Kidney glomerular epithelial cell (primary cell): ENCODE measurements around the gene BHLHA9.
A peak's percentile ranks its signal among the peaks of the same experiment; 100 is the strongest.

ENCODE experiments used
- DNase-seq: peaks from one replicate; lab custom pipeline; 2025; lab: John Stamatoyannopoulos, UW

The BHLHA9 gene

DNA sequence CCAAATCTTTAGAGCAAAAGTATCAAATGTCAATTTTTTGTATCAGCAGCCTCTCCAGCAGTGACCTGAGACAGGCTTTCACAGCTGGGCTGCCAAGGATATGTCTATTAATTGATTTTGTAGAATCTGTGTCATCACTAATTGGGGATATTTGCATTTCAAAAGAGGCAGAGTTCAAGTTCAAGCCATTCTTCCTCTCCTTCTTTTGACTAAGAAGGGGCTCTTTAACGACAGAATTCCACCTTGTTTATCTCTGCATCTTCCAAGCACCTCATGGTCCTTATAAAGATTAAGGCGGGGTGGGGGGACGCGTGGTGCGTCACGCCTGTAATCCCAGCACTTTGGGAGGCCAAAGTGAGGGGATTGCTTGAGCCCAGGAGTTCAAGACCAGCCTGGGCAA is 15.2 kb upstream of the BHLHA9 start:
- DNase-seq: no peak

DNA sequence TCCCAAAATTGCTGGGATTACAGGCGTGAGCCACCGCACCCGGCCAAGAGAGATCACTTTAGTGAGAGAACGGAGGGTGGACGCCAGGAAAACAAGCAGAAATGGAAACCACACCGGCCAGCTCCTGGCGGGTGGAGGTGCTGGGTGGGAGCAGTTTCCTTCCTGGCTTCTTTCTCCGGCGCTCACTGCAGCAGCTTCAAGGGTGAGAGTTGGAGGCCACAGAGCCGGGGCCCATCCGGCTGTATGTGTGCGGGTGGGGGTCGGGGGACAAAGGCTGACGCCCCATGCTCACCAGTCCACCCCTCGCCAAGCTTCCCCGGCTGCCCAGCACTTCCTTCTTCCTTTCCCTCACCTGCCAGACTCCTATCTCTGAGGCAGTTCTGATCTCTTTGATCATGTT is 13.5 kb upstream of the BHLHA9 start:
- DNase-seq: no peak

DNA sequence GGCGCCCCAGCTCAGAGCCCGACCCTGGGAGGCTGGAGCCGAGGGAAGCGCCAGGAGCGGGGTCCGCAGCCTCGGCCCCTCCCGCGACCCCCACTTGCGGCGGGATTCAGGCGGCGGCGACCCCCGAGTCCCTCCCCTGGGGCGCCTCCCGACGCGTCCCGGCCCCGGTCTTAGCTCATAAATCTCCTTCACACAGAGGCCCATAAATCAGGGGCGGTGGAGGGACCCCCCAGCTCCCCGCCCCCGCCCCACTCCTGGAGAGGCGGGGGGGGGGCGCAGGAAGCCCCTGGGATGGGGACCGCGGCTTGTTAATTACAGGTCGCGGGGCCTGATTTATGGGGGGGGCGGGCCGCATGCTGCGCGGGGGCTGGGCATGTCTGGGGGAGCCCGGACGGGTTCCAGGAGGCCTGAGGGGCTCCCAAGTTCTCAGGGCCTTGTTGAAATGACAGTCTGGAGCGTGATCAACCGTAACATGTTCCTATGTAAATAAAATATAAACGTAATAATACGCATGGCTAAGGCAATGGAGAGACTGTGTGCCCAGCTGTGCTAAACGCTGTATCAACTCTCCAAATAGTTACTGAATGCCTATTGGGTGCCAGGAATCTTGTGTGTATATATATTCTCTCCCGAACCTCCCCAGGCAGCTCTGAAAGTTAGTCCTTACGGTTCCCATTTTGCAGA is 10.0 kb upstream of the BHLHA9 start:
- no peak for DNase-seq

DNA sequence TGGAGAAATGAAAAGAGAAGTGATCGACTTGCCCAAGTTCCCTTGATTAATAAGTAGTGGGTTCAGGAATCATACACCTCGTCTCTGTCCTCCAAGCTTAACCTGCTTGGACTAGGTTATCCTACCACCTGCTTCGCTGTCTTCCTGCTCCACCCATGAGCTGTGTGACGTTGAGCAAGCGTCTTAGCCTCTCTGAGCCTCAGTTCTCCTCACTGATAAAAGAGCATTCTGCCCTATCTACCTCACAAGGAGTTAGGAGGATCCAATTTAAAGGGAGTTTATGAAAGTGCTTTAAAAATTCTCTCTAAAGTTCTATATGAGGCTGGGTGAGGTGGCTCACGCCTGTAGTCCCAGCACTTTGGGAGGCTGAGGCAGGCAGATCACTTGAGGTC is 9.5 kb upstream of the BHLHA9 start:
- no peak for DNase-seq

DNA sequence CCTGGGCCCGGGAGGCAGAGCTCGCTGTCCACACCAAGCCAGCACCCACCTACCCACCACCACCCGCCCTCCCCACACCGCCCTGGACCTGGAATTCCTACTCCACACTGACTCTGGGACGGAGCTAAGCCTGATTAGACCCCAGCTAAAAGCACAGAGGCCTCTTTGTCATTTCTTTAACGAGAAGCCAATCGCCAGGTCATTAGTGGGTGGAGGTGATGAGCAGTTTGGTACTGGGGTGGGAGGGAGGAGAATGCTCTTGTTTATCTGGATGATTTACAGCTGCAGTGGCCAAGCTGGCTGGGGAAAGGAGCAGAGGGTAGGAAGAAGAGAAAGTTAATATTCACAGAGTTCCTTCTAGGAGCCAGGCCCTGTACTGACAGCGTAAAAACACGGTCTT is 6.0 kb upstream of the BHLHA9 start:
- no peak for DNase-seq

DNA sequence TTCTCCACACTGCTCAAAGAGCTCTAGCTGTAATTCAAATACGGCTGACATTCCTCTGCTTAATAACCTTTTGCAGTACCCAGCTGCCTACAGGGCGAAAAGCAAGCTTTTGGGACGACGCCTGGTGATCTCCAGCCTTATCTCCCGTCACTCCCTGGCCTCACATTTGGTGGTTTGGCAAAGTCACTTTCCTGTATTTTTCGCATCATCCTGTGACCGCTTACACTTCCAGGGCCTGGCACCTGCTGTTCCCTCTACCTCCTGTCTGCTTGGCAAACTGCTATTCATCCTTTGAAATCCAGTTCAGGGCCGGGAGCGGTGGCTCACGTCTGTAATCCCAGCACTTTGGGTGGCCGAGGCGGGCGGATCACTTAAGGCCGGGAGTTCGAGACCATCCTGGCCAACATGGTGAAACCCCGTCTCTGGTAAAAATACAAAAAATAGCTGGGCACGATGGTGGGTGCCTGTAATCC is 2.7 kb upstream of the BHLHA9 start:
- DNase-seq: no peak

DNA sequence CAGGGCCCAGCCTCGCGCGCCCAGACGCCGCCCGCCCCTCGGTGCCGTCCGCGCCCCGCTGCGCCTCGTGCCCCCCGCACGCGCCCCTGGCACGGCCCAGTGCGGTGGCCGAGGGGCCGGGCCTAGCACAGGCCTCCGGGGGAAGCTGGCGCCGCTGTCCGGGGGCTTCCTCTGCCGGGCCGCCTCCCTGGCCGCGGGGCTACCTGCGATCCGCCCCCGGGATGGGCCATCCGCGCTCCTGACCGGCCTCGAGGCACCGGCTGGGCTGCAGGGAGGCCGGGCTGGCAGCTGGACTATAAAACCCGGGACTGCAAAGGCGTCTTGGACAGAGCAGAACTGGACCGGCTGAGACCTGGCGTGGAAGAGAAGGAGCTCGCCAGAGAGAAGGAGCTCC is 783 bp downstream of the BHLHA9 start:
- no peak for DNase-seq

DNA sequence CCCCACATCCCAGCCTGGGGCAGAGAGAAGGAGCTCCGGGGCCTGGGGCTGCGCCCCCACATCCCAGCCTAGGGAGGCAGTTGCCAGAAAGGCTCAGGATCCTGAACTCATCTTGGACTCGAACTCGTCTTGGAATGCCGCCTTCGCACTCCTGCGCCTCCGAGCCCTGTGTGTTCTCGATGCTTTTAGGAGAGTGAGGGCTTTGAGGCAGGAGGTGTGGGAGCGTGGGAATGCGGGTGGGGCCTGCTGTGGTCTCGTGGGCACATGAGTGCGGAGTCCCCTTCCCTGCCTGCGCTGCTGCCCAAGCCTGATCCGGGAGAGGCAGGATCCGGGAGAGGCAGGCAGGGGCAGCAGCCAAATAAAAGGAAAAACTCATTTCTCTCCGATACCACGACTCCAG is 1.2 kb downstream of the BHLHA9 start:
- DNase-seq: no peak

DNA sequence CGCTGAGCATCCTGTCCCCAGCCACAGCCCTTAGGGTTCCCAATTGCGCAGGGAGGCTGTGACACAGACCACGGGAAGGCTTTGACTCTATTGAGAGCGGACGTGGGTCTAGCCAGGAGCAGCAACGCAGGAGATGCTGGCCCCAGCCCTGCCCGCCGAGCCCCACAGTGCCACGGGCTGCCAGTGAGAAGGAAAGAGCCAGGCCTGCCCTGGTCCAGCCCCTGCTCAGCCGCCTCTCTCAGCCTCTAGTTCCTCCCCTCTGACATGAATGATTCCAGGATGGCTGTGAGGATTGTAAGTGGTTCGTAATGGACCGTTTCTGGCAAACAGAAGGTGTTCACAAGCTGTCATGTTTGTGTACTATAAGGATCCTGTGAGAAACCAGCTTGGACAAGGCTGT is 2.5 kb downstream of the BHLHA9 start:
- DNase-seq: no peak

DNA sequence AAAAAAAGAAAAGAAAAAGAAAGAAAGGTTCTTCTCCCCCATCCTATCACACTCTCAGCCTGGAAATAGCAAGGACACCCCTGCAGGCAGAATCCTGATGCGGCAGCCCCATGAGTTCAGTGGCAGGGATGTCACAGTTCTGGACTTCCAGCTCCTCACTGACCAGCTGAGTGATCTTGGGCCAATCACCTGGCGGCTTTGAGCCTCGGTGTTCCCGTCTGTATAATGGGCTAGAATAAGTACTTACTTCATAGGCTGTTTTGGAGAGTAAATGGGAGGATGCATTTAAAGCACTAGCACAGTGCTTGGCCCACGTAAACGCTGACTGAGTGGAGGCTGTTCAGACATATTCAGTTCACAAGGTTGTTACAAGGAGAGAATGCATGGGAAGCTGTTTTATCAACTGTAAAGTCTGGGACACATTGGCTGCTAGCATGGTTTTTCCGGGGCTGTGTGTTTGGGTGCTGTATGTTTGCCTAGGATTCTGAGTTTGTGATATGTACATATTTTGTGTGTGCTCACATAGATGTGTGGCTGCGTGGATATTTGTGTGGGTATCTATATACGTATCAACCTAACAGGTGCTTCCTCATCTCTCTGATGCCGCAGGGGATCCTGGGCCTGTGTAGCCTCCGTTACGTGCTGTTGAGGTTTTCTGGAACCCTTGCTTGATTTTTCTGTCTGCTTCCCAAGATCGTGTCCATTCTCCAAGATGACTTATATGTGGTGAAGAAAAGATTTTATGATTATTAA is 3.4 kb downstream of the BHLHA9 start:
- DNase-seq: no peak

DNA sequence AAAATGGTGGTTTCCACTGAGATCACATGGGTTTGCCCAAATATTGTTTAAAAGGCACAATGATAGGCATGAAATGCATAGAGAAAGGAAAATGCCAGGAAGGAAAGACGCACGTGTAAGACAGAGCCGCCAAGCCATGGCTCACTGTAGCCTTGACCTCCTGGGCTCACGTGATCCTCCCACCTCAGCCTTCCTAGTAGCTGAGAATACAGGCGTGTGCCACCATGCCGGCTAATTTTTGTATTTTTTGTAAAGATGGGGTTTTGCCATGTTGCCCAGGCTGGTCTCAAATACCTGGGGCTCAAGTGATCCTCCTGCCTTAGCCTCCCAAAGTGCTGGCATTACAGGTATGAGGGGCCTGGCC is 4.0 kb downstream of the BHLHA9 start:
- DNase-seq: no peak

DNA sequence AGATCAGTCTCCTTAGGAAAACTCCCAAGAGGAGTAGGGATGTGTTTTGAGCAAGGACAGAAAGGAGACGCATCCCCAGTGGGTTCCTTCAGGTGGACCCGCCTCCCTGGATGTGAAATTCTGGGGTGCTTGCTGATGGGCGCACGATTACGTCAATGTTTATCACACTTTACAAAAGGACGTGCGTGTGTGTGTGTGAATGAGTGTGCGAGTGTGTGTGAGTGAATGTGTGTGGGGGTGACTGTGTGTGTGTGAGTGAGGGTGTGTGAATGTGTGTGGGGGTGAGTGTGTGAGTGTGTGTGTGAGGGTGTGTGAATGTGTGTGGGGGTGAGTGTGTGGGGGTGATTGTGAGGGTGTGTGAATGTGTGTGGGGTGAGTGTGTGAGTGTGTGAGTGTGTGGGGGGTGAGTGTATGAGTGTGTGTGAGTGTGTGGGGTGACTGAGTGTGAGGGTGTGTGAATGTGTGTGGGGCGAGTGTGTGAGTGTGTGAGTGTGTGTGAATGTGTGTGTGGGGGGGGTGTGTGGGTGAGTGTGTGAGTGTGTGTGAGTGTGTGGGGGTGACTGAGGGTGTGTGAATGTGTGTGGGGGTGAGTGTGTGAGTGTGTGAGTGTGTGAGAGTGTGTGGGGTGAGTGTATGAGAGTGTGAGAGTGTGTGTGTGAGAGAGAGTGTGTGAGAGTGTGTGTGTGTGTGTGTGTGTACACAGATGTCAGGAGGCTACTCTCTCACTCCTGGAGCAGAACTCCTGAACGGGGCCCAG is 5.1 kb downstream of the BHLHA9 start:
- no peak for DNase-seq

DNA sequence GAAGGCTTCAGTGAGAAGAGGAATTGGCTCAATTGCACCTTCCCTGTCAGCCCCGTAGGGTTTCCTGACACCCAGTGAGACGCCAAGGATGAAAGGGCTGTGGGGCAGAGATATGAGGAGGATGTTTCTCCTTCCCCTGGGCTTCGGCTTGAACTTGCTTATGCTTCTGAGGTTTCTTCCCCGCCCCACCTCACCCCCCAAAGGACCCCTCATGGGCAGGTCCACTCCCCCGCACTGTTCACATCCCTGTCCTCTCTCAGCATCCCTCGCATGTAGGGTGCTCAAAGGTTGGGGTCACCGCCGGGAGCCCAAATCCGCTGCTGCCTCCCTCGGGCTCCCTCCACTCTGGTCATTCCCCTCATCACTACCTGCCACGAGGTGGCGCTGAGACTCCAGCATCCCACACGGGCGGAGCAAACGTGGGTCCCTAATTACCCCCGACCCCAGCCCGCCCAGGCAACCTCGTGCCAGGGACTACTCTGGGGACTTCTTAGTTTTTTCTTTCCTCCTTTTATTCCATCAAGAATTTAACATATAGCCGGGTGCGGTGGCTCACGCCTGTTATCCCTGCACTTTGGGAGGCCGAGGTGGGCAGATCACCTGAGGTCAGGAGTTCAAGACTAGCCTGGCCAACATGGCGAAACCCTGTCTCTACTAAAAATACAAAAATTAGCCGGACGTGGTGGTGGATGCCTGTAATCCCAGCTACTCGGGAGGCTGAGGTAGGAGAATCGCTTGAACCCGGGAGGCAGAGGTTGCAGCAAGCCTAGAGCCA is 5.9 kb downstream of the BHLHA9 start:
- peak; percentile 27 for DNase-seq

DNA sequence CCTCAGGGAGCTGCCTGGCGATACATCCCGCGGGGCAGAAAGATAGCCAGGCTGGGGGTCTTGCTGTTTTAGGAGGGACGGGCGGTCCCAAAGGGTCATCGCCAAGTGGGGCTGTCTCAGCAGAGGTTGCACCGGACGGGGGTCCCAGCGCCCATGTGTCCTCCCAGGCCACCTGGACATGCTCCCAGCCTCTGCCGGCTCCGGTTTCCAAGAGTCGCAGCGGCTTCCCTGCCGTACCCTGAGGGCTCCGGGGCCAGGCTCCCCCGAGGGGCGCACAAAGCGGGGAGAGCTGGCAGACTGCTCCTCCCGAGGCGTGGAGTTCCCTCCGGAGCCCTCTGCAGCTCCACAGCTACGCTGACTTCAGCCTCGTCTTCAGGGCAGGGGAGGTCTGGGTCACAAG is 10.4 kb downstream of the BHLHA9 start:
- DNase-seq: no peak

DNA sequence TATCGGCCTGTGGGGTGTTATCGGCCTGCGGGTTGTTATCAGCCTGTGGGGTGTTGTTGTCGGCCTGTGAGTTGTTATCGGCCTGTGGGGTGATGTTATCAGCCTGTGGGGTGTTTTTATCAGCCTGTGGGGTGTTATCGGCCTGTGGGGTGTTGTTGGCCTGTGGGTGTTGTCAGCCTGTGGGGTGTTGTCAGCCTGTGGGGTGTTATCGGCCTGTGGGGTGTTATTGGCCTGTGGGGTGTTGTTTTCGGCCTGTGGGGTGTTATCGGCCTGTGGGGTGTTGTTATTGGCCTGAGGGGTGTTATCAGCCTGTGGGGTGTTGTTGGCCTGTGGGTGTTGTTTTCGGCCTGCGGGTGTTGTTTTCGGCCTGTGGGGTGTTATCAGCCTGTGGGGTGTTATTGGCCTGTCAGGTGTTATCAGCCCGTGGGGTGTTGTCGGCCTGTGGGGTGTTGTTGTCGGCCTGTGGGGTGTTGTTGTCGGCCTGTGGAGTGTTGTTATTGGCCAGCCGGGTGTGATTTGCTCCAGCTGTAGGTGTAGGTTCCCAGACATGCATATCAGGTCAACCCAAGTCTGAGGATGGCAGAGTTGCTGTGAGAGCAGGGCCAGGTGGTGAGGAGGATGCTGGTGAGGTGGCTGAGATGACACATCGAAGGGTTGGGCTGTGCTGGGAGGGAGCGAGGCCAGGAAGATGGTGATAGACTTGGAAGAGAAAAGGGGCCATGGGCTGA is 16.3 kb downstream of the BHLHA9 start:
- DNase-seq: no peak

DNA sequence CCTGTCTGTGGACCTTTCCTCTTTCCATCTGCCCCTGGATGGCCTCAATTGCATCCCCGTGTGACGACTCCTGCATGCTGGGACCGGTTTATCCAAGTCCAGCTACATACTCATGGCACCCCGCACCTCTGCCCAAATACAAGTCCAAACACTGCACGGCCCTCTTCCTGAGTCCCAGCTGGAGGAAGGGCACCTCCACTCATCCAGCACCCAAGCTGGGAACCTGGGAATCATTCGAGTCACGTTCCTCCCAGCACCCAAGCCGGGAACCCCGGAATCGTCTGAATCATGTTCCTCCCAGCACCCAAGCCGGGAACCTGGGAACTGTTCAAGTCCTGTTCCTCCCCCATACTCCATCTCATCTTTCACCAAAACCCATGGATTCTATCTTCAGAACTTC is 19.5 kb downstream of the BHLHA9 start:
- no peak for DNase-seq

DNA sequence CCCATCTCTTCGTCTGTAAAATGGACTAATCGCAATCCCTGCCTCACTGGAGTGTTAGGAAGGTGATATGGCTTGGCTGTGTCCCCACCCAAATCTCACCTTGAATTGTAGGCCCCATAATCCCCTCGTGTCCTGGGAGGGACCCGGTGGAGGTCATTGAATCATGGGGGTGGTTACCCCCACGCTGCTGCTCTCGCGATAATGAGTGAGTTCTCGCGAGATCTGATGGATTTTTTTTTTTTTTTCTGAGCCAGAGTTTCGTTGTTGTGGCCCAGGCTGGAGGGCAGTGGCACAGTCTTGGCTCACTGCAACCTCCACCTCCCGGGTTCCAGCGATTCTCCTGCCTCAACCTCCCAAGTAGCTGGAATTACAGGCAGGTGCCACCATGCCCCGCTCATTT is 20.4 kb downstream of the BHLHA9 start:
- DNase-seq: no peak

DNA sequence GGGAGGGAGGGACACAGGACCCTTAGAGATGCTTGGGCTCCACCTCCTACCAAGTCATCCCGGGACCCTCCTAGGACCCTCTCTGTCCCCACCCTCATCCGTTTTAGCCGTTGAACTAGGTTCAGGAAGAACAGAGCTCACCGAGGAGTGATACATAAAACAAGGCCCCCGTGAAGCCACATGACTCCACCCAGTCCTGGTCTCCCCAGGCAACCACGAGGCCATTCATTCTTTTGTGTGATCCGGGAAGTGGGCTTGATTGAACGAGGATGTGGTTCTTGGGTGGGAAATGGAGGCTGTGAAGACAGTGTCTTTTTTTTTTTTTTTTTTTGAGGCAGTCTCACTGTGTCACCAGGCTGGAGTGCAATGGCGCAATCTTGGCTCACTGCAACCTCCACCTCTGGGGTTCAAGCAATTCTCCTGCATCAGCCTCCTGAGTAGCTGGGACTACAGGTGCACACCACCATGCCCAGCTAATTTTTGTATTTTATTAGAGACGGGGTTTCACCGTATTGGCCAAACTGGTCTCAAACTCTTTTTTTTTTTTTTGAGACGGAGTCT is 24.0 kb downstream of the BHLHA9 start:
- no peak for DNase-seq

DNA sequence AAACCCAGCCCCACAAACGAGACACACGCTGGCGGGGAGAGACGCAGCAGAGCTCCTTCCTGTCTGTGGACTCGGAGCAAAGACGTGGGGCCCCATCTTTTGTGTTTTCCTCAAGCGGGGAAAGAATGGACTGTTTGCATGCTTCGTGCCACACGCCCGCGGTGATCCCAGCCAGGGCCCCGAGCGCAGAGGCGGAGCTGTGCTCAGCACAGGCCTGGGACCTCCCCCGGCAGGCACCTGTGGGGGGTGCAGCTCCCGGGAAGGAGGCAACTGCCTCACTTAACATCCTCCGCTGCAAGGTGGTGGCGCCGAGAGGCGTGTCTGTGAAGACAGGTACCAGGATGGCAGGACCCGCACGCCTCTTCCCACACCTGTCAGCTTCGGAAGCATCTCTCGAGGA is 28.4 kb downstream of the BHLHA9 start:
- no peak for DNase-seq

DNA sequence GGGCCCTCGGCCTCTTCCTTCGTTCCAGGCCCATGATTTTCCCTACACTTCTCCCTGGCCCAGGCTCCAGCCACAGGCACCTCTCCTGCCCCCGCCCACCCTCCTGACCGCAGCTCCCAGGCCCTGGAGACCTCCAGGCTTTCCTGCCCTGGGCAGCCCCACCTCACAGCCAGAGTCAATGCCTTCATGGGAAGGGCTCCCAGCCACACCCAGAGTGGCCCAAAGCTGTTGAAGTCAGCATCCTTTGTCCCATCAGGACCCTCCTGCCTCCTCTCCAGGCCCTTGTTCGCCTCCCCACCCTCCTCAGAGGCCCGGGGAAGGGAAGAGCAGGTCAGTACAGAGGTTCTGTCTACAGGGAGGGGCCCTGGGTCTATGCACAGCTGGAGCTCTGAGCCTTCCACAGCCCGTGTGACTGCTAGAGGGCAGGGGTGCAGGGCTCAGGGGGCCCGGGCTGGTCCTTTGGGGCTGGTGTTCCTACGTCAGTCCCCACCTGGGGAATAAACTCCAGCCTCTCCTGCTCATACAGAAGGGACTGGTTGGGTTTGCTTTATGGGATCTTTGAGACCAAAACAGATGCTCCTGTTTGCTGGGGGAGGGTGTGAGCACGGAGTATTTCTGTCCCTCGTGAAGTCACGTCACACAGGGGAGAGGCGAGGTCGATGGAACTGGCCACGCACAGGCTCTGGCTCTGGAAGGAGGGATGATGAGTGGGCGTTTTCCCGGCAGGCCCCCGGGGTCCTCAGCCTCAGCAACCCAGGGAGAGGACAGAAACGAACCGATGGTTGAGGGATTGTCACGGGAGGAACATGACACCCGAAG is 29.5 kb downstream of the BHLHA9 start:
- no peak for DNase-seq
